ENCODE data around the gene BIRC6. TPM values are rescaled to one million over a fixed set of nuclear protein-coding genes. Genes with fewer than 3 reads are reported as not detected.

BIRC6 gene
- total RNA-seq, 1 experiment from 2014 or later = 96.7 TPM

GRCh38 chr2:32489061-32489460 is 132.2 kb downstream of the BIRC6 start:
- peaks cover 57% of the 10 kb centered on the region for H3K36me3 Mint-ChIP-seq (ENCODE audit: insufficient read depth, unreplicated experiment)
- ChIA-PET CTCF (no interaction called here), POLR2A (no interaction called here)
- no peaks in the 10 kb centered on the region for H3K27me3 Mint-ChIP-seq (ENCODE audit: insufficient read depth, unreplicated experiment)
- H3K27ac Mint-ChIP-seq (ENCODE audit: unreplicated experiment) = no peak overlapping the region
- no TSS peak for BruUV-seq (replicated peaks)
- H3K4me3 Mint-ChIP-seq (ENCODE audit: unreplicated experiment) = no peak overlapping the region
- Histone ChIP-seq H3K27me3 (replicated peaks; ENCODE audit: control insufficient read depth, insufficient read depth, low read length) (no peaks in the 10 kb centered on the region), H3K4me3 (ENCODE audit: low read depth, low read length) (no peak overlapping the region), H3K36me3 (ENCODE audit: control insufficient read depth, insufficient read depth, low read length) (peaks cover 2% of the 10 kb centered on the region; the same call in 1 of the 2 replicates), H3K4me1 (no peaks in the 10 kb centered on the region), H3K9me3 (no peaks in the 10 kb centered on the region; the same call in 1 of the 2 replicates)
- H3K9me3 Mint-ChIP-seq (ENCODE audit: unreplicated experiment) = no peaks in the 10 kb centered on the region
- no peak for DNase-seq
- H3K4me1 Mint-ChIP-seq (ENCODE audit: low read depth, unreplicated experiment) = no peaks in the 10 kb centered on the region
- TF ChIP-seq CTCF (IDR thresholded peaks at IDR 0.05; ENCODE audit: insufficient read depth in 1 of 2, low read depth in 1 of 2, low read length in 1 of 2, severe bottlenecking in 1 of 2, unreplicated experiment in 1 of 2) = no peak
- intact Hi-C loops (cut with micrococcal nuclease; ENCODE audit: unreplicated experiment) = no loop called here

- Histone ChIP-seq H3K4me1 (no peaks in the 10 kb centered on the region), H3K36me3 (ENCODE audit: control insufficient read depth, insufficient read depth, low read length) (no peaks in the 10 kb centered on the region), H3K9me3 (no peaks in the 10 kb centered on the region; the same call in 1 of the 2 replicates), H3K4me3 (ENCODE audit: low read depth, low read length) (no peak overlapping the region), H3K27me3 (replicated peaks; ENCODE audit: control insufficient read depth, insufficient read depth, low read length) (no peaks in the 10 kb centered on the region)
- ChIA-PET CTCF (interaction anchor here (0.5 kb wide), 1 partner anchor 20 kb away, joined by 5 read pairs; no protein-coding TSS in a partner anchor), POLR2A (no interaction called here)
- Mint-ChIP-seq H3K4me1 (ENCODE audit: low read depth, unreplicated experiment) (no peaks in the 10 kb centered on the region), H3K4me3 (ENCODE audit: unreplicated experiment) (no peak overlapping the region), H3K27me3 (ENCODE audit: insufficient read depth, unreplicated experiment) (no peaks in the 10 kb centered on the region), H3K36me3 (ENCODE audit: insufficient read depth, unreplicated experiment) (peaks cover 46% of the 10 kb centered on the region), H3K9me3 (ENCODE audit: unreplicated experiment) (no peaks in the 10 kb centered on the region), H3K27ac (ENCODE audit: unreplicated experiment) (no peak overlapping the region)
- intact Hi-C loops (cut with micrococcal nuclease; ENCODE audit: unreplicated experiment) = no loop called here
- BruUV-seq (replicated peaks) = no TSS peak
- TF ChIP-seq CTCF (IDR thresholded peaks at IDR 0.05; ENCODE audit: insufficient read depth in 1 of 2, low read depth in 1 of 2, low read length in 1 of 2, severe bottlenecking in 1 of 2, unreplicated experiment in 1 of 2) = no peak
- DNase-seq = no peak
These were observed 134.5 kb downstream of the BIRC6 start for GRCh38 chr2:32491346-32491745.

- ChIA-PET POLR2A (no interaction called here), CTCF (no interaction called here)
- Histone ChIP-seq H3K36me3 (ENCODE audit: control insufficient read depth, insufficient read depth, low read length) (no peaks in the 10 kb centered on the region; the same call in 1 of the 2 replicates), H3K4me3 (ENCODE audit: low read depth, low read length) (no peak overlapping the region), H3K27me3 (replicated peaks; ENCODE audit: control insufficient read depth, insufficient read depth, low read length) (no peaks in the 10 kb centered on the region), H3K9me3 (no peaks in the 10 kb centered on the region; the same call in 1 of the 2 replicates), H3K4me1 (no peaks in the 10 kb centered on the region)
- H3K36me3 Mint-ChIP-seq (ENCODE audit: insufficient read depth, unreplicated experiment) = peaks cover 59% of the 10 kb centered on the region
- H3K27me3 Mint-ChIP-seq (ENCODE audit: insufficient read depth, unreplicated experiment) = no peaks in the 10 kb centered on the region
- H3K4me1 Mint-ChIP-seq (ENCODE audit: low read depth, unreplicated experiment) = no peaks in the 10 kb centered on the region
- no TSS peak for BruUV-seq (replicated peaks)
- H3K27ac Mint-ChIP-seq (ENCODE audit: unreplicated experiment) = no peak overlapping the region
- no peak overlapping the region for H3K4me3 Mint-ChIP-seq (ENCODE audit: unreplicated experiment)
- DNase-seq = no peak
- H3K9me3 Mint-ChIP-seq (ENCODE audit: unreplicated experiment) = no peaks in the 10 kb centered on the region
- intact Hi-C loops (cut with micrococcal nuclease; ENCODE audit: unreplicated experiment) = no loop called here
- no peak for TF ChIP-seq CTCF (IDR thresholded peaks at IDR 0.05; ENCODE audit: insufficient read depth in 1 of 2, low read depth in 1 of 2, low read length in 1 of 2, severe bottlenecking in 1 of 2, unreplicated experiment in 1 of 2)
These were observed 138.3 kb downstream of the BIRC6 start for GRCh38 chr2:32495139-32495538.

All from Caco-2 (cell line).